ENCODE results near the gene MFRP.

Gene MFRP

DNA sequence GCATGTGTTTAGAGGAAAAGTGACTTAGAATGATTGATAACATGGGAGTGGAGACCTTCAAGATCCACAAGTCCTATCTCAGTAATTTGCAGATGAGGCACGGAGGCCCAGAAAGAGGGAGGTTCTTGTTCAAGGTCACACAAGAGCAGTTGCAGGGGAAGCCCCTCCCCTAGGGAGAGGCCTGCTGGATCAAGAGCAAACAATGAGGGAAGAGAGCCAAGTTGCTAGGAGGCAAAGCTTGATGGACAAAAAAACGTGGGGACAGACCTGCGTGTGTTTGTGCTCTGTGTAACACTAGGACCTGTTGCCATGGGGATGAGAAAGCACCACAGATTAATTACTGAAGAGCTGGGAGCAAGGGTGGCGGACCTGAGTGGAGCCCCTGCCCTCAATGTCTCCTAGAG, 6.4 kb upstream of the MFRP start:
- peaks cover 4% of the 10 kb centered on the region; the same call in 1 of the 2 replicates for H3K4me1 ChIP-seq (ENCODE audit: control insufficient read depth, insufficient read depth, low read length)
- no peaks in the 10 kb centered on the region for H3K36me3 ChIP-seq (ENCODE audit: control insufficient read depth, insufficient read depth, low read length)
- no peak overlapping the region for H3K4me3 ChIP-seq (ENCODE audit: low read depth, low read length)
- H3K27me3 ChIP-seq (ENCODE audit: control insufficient read depth, insufficient read depth, low read length) = peaks cover 25% of the 10 kb centered on the region
- no peaks in the 10 kb centered on the region for H3K9me3 ChIP-seq (ENCODE audit: control insufficient read depth, insufficient read depth, low read depth, low read length)
- no peak overlapping the region for H3K27ac ChIP-seq (ENCODE audit: low read depth, low read length)
- H3K9ac ChIP-seq (ENCODE audit: low read length) = no peak overlapping the region

DNA sequence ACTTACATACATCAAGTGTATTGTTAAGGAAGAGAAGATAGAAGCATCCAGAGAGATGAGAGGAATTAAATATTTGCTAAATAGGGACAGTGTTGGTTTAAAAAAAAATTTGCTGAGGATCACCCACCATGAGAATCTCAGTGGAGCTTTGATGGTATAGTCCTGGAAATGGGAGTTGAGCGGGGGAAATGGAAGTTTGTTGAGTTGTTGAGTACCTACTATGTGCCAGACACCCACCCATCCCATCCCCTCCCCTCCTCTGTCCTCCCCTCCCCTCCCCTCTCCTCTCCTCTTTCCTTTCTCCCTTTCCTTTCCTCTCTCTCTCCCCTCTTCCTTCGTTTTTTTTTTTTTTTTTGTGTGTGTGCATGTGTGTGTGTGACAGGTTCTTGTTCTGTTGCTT, 4.7 kb upstream of the MFRP start:
- no peak overlapping the region for H3K27ac ChIP-seq (ENCODE audit: low read depth, low read length)
- H3K36me3 ChIP-seq (ENCODE audit: control insufficient read depth, insufficient read depth, low read length) = no peaks in the 10 kb centered on the region
- H3K4me1 ChIP-seq (ENCODE audit: control insufficient read depth, insufficient read depth, low read length) = peaks cover 4% of the 10 kb centered on the region; the same call in 1 of the 2 replicates
- H3K27me3 ChIP-seq (ENCODE audit: control insufficient read depth, insufficient read depth, low read length) = peaks cover 34% of the 10 kb centered on the region
- no peaks in the 10 kb centered on the region for H3K9me3 ChIP-seq (ENCODE audit: control insufficient read depth, insufficient read depth, low read depth, low read length)
- no peak overlapping the region for H3K4me3 ChIP-seq (ENCODE audit: low read depth, low read length)
- H3K9ac ChIP-seq (ENCODE audit: low read length) = no peak overlapping the region

DNA sequence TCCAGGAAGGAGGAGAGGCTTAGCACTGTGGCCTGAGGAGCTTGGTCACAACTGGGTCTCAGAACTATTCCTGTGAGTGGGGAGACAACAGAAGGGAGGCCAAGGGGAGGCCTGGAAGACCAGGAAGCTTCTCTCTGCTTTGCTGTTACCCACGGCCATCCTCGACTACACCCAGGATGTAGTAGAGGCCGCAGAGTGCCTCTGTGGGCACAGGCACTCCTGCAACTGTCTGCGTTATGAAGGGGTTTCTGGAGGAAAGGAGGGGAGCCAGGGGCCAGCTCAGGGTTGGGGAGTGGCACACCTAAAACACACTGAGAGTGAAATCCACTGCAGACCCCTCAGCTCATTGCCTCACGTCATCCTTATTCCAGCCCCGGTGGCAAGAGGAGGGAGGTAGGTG, 3.8 kb upstream of the MFRP start:
- no peaks in the 10 kb centered on the region for H3K36me3 ChIP-seq (ENCODE audit: control insufficient read depth, insufficient read depth, low read length)
- H3K27ac ChIP-seq (ENCODE audit: low read depth, low read length) = no peak overlapping the region
- H3K9ac ChIP-seq (ENCODE audit: low read length) = no peak overlapping the region
- H3K9me3 ChIP-seq (ENCODE audit: control insufficient read depth, insufficient read depth, low read depth, low read length) = no peaks in the 10 kb centered on the region
- H3K27me3 ChIP-seq (ENCODE audit: control insufficient read depth, insufficient read depth, low read length) = peaks cover 35% of the 10 kb centered on the region
- H3K4me3 ChIP-seq (ENCODE audit: low read depth, low read length) = no peak overlapping the region
- H3K4me1 ChIP-seq (ENCODE audit: control insufficient read depth, insufficient read depth, low read length) = peaks cover 4% of the 10 kb centered on the region; the same call in 1 of the 2 replicates

DNA sequence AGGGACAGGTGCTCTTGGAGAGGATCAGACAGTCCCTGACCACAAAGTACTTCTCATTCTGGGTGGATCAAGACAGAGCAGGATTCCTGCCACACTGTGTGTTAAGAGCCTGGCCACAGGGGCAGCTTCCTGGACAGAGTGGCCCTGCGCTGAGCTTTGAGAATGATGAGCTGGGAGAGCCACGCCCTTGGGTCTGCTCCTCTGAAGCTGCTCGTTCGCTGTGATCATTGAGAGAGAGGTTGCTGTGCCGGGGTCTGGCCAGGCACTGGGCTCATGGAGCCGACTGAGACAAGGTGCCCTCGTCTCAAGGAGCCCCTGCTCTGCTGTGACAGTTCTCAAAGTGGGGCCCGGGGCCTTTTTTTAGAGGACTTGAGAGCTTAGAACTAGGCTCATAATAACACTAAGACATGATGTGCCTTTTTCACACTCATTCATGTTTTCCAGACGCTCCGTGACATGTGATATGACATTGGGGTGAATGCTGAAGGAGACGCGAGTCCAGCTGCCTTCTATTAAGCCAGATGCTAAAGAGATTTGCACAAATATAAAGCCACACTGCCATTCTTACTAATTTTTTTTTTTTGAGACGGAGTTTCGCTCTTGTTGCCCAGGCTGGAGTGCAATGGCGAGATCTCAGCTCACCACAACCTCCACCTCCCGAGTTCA, 1.6 kb upstream of the MFRP start:
- no peak overlapping the region for H3K9ac ChIP-seq (ENCODE audit: low read length)
- H3K27me3 ChIP-seq (ENCODE audit: control insufficient read depth, insufficient read depth, low read length) = peaks cover 47% of the 10 kb centered on the region
- no peaks in the 10 kb centered on the region for H3K9me3 ChIP-seq (ENCODE audit: control insufficient read depth, insufficient read depth, low read depth, low read length)
- H3K27ac ChIP-seq (ENCODE audit: low read depth, low read length) = no peak overlapping the region
- H3K36me3 ChIP-seq (ENCODE audit: control insufficient read depth, insufficient read depth, low read length) = no peaks in the 10 kb centered on the region
- H3K4me1 ChIP-seq (ENCODE audit: control insufficient read depth, insufficient read depth, low read length) = peaks cover 4% of the 10 kb centered on the region; the same call in 1 of the 2 replicates
- no peak overlapping the region for H3K4me3 ChIP-seq (ENCODE audit: low read depth, low read length)

DNA sequence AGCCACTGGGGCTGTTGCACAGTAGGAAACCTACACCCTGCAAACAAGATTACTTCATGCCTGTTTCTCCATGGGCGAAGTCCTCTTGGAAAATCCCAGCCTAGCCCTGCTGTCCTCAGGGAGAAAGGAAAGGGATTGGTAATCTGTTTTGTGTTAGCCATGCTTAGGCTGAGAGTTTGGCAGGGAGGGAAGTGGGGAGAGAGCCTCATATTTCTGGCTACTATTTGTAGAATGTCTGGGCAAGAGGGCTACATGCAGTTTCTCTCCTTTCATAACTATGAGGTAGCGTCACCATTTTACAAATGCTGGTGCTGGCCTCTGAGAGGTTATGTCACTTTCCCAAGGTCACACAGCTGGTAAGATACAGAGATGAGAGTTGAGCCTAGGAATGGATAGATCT, 737 bp upstream of the MFRP start:
- peaks cover 55% of the 10 kb centered on the region for H3K27me3 ChIP-seq (ENCODE audit: control insufficient read depth, insufficient read depth, low read length)
- no peak overlapping the region for H3K9ac ChIP-seq (ENCODE audit: low read length)

DNA sequence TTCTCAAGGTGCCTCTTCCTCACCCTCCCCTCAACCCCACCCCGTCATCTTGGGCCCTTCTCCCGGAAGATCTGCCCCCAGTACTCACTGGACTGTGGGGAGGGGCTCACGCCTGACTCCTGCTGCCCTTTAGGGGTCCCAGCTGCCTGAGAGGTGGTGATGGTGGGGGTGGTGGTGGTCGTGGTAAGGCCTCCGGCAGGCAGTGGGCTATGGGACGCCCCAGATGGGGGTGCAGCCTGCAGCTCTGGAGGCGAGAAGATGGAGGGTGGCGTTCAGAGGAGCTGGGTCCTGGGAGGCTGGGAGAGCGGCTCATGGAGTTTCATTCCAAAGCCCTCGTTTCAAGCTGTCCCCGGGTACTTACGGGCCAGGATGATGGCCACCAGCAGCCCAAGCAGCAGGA, 820 bp downstream of the MFRP start:
- Histone ChIP-seq H3K27me3 (ENCODE audit: control insufficient read depth, insufficient read depth, low read length) (peaks cover 71% of the 10 kb centered on the region), H3K4me3 (ENCODE audit: low read depth, low read length) (no peak overlapping the region), H3K4me1 (ENCODE audit: control insufficient read depth, insufficient read depth, low read length) (peaks cover 8% of the 10 kb centered on the region; the same call in 1 of the 2 replicates), H3K36me3 (ENCODE audit: control insufficient read depth, insufficient read depth, low read length) (no peaks in the 10 kb centered on the region), H3K27ac (ENCODE audit: low read depth, low read length) (no peak overlapping the region), H3K9me3 (ENCODE audit: control insufficient read depth, insufficient read depth, low read depth, low read length) (no peaks in the 10 kb centered on the region), H3K9ac (ENCODE audit: low read length) (no peak overlapping the region)

More for the DNA sequence above, 737 bp upstream of the MFRP start:
- Histone ChIP-seq H3K36me3 (ENCODE audit: control insufficient read depth, insufficient read depth, low read length) (no peaks in the 10 kb centered on the region), H3K4me1 (ENCODE audit: control insufficient read depth, insufficient read depth, low read length) (no peaks in the 10 kb centered on the region), H3K27ac (ENCODE audit: low read depth, low read length) (no peak overlapping the region), H3K4me3 (ENCODE audit: low read depth, low read length) (no peak overlapping the region), H3K9me3 (ENCODE audit: control insufficient read depth, insufficient read depth, low read depth, low read length) (no peaks in the 10 kb centered on the region)

DNA sequence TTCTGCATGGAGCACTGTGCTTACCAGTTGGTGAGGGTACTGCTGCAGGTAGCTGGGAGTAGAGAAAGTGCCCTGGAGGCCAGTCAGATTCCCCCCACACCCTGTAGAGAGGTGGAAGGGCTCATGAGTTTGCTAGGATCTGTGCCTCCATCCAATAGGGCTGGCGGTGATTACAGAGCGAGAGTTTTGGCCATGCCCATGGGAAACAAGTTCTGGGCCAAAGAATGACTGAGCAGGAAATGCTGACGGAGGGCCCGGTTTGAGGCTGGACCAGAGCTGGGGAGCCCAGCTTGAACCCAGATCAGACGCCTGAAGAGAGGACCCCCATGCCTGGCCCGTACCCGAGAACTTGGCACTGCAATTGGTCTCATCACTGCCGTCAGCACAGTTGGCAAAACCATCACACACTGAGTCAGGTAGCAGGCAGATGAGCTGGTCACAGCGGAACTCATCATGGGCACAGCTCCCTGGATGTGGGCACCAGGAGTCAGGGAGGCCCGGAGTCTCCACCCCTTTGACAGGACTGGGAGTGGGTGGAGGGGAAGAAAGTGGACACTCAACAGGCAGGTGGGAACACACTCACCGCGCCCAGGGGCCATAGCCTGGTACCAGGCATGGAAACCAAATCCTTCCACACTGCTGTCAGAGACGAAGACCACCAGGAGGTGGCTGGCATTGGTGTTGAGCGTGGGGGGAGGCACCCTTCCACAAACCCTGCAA, 2.1 kb downstream of the MFRP start:
- Histone ChIP-seq H3K4me3 (ENCODE audit: low read depth, low read length) (no peak overlapping the region), H3K27me3 (ENCODE audit: control insufficient read depth, insufficient read depth, low read length) (peaks cover 83% of the 10 kb centered on the region), H3K4me1 (ENCODE audit: control insufficient read depth, insufficient read depth, low read length) (peaks cover 11% of the 10 kb centered on the region; the same call in 1 of the 2 replicates), H3K9ac (ENCODE audit: low read length) (no peak overlapping the region), H3K36me3 (ENCODE audit: control insufficient read depth, insufficient read depth, low read length) (no peaks in the 10 kb centered on the region), H3K27ac (ENCODE audit: low read depth, low read length) (no peak overlapping the region), H3K9me3 (ENCODE audit: control insufficient read depth, insufficient read depth, low read depth, low read length) (no peaks in the 10 kb centered on the region)

DNA sequence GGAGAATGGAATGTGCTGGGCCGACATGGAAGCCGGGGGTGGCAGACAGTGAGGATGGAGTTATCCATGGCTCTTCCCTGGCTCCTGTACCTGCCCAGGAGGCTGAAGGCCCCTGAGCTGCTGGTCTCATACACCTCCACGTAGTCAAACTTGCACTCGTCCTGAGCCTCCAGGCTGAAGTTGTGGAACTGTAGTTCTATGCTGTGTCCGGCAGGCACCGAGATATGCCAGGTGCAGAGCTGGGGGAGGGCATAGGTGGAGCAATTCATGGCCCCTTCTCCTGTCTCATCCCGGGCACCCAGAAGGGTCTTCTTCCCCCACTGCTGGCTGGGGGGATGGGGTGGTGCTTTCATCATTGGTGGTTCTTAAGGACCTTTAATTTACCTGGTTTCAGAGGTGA, 2.8 kb downstream of the MFRP start:
- H3K9me3 ChIP-seq (ENCODE audit: control insufficient read depth, insufficient read depth, low read depth, low read length) = no peaks in the 10 kb centered on the region
- peaks cover 18% of the 10 kb centered on the region for H3K4me1 ChIP-seq (ENCODE audit: control insufficient read depth, insufficient read depth, low read length)
- no peaks in the 10 kb centered on the region for H3K36me3 ChIP-seq (ENCODE audit: control insufficient read depth, insufficient read depth, low read length)
- H3K9ac ChIP-seq (ENCODE audit: low read length) = no peak overlapping the region
- H3K27ac ChIP-seq (ENCODE audit: low read depth, low read length) = no peak overlapping the region
- no peak overlapping the region for H3K4me3 ChIP-seq (ENCODE audit: low read depth, low read length)
- peaks cover 90% of the 10 kb centered on the region for H3K27me3 ChIP-seq (ENCODE audit: control insufficient read depth, insufficient read depth, low read length)

DNA sequence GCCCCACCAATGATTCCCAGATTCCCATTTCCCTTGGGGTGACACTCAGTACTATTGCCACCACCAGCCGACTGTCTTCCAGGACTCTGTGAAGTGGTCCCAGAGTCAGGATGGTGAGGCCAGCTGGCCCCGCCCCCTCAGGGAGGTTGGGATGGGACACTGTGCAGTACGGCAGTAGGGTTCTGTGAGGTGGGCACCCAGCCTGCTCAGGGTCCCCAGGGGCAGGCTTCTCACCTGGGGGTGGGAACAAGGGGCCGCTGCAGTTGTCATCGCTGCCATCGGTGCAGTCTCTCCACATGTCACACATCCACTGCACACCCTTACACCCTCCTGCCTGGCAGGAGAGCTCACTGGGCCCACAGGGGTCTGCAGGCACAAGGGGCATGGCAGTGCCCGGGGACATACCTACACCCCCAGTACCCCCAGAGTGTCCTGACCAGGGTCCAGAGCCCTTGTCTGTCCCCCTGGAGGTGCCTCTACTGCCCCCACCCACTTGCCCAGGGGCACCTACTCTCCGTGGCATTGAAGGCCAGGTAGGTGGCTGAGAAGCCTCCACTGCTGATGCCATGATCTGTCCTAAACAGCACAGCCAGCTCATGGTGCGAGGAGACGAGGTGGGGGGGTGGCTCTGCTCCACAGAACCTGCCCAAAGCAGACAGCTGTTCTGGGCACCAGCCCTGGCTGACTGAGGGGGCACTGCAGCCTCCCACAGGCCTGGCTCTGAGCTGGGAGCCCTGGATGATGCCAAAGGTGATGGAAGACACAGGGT, 4.0 kb downstream of the MFRP start:
- Histone ChIP-seq H3K27me3 (ENCODE audit: control insufficient read depth, insufficient read depth, low read length) (peaks cover 87% of the 10 kb centered on the region), H3K9ac (ENCODE audit: low read length) (no peak overlapping the region), H3K36me3 (ENCODE audit: control insufficient read depth, insufficient read depth, low read length) (no peaks in the 10 kb centered on the region), H3K27ac (ENCODE audit: low read depth, low read length) (no peak overlapping the region), H3K9me3 (ENCODE audit: control insufficient read depth, insufficient read depth, low read depth, low read length) (no peaks in the 10 kb centered on the region), H3K4me3 (ENCODE audit: low read depth, low read length) (no peak overlapping the region), H3K4me1 (ENCODE audit: control insufficient read depth, insufficient read depth, low read length) (peaks cover 28% of the 10 kb centered on the region)

DNA sequence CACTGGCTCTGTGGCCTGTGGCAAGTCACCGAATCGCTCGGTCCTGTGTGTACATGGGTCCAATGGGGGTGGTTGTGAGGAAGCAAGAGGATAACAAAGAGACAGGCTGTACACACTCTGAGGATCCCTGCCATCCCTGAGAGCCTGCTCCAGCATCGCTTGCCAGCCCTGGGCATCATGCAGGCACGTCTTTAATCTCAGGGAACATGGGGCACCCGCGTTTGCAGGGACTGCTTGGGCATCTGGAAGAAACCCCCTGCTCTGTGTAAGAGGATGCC, 4.5 kb downstream of the MFRP start:
- H3K36me3 ChIP-seq (ENCODE audit: control insufficient read depth, insufficient read depth, low read length) = no peaks in the 10 kb centered on the region
- H3K27ac ChIP-seq (ENCODE audit: low read depth, low read length) = no peak overlapping the region
- H3K4me3 ChIP-seq (ENCODE audit: low read depth, low read length) = no peak overlapping the region
- H3K9me3 ChIP-seq (ENCODE audit: control insufficient read depth, insufficient read depth, low read depth, low read length) = no peaks in the 10 kb centered on the region
- H3K9ac ChIP-seq (ENCODE audit: low read length) = no peak overlapping the region
- H3K27me3 ChIP-seq (ENCODE audit: control insufficient read depth, insufficient read depth, low read length) = peaks cover 81% of the 10 kb centered on the region
- H3K4me1 ChIP-seq (ENCODE audit: control insufficient read depth, insufficient read depth, low read length) = peaks cover 34% of the 10 kb centered on the region

All from HUES6 (cell line).